OCI-LY3 (cell line): ENCODE results near the gene SLC25A28.

Experiments
- CTCF ChIP-seq: fragments of 200-600, 300-600 bp; sonication (generic); IDR thresholded peaks from 2 replicates; pipeline ENCODE4 v1.5.1; 2014; ENCODE audit warnings: antibody characterized with exemption, low read length, low read depth
- EZH2phosphoT487 ChIP-seq: fragments of 200-600 bp; shearing (Covaris generic); IDR thresholded peaks from 2 replicates; pipeline ENCODE4 v1.6.1; 2018; ENCODE audit warnings: antibody characterized with exemption, mixed run types, low read depth

- TF ChIP-seq CTCF, result no peak
- no peak for TF ChIP-seq EZH2phosphoT487
Observed at GRCh38 chr10:99569961-99570360, 50.3 kb downstream of the SLC25A28 start.
